Stimulated activated CD4-positive, alpha-beta T cell treated with anti-CD3 and anti-CD28 coated beads, Interleukin-1b, Interleukin-23, amount 100 ng/mL, for 48 hours (primary cell): ENCODE data around the gene EIF4ENIF1.
A peak's percentile ranks its signal among the peaks of the same experiment; 100 is the strongest.
"Not testable (repeated sequence)": the region's sequence is repeated elsewhere in the genome, so short reads cannot be mapped to it uniquely, and the experiment has no call there.

Source experiments
- DNase-seq: peaks from one replicate; pipeline ENCODE4 v3.0.0-alpha.2; 2020

EIF4ENIF1 gene

GRCh38 chr22:31493355-31493754 lies 3.7 kb upstream of the EIF4ENIF1 start:
- DNase-seq, result not testable (repeated sequence)

GRCh38 chr22:31492151-31492550 lies 2.5 kb upstream of the EIF4ENIF1 start:
- DNase-seq, result no peak

GRCh38 chr22:31491218-31491962 lies 1.7 kb upstream of the EIF4ENIF1 start:
- no peak for DNase-seq

- peak; percentile 55 for DNase-seq
Measured at GRCh38 chr22:31490496-31490925, 869 bp upstream of the EIF4ENIF1 start.

- peak; percentile 12 for DNase-seq
Measured at GRCh38 chr22:31488988-31489617, 539 bp downstream of the EIF4ENIF1 start.

GRCh38 chr22:31488346-31488883 lies 1.2 kb downstream of the EIF4ENIF1 start:
- no peak for DNase-seq

- DNase-seq, result no peak
Measured at GRCh38 chr22:31486951-31487350, 2.7 kb downstream of the EIF4ENIF1 start.

GRCh38 chr22:31486369-31486768 lies 3.3 kb downstream of the EIF4ENIF1 start:
- DNase-seq, result not testable (repeated sequence)

- not testable (repeated sequence) for DNase-seq
Measured at GRCh38 chr22:31482470-31482869, 7.2 kb downstream of the EIF4ENIF1 start.

GRCh38 chr22:31481129-31481528 lies 8.5 kb downstream of the EIF4ENIF1 start:
- DNase-seq, result no peak

- no peak for DNase-seq
Measured at GRCh38 chr22:31477329-31477728, 12.3 kb downstream of the EIF4ENIF1 start.

GRCh38 chr22:31475800-31476199 lies 13.8 kb downstream of the EIF4ENIF1 start:
- DNase-seq, result no peak

- no peak for DNase-seq
Measured at GRCh38 chr22:31474743-31475142, 14.9 kb downstream of the EIF4ENIF1 start.

- DNase-seq, result no peak
Measured at GRCh38 chr22:31465307-31465706, 24.3 kb downstream of the EIF4ENIF1 start.

GRCh38 chr22:31461699-31462098 lies 27.9 kb downstream of the EIF4ENIF1 start:
- DNase-seq, result no peak

GRCh38 chr22:31451709-31452571 lies 37.7 kb downstream of the EIF4ENIF1 start:
- no peak for DNase-seq

- no peak for DNase-seq
Measured at GRCh38 chr22:31449506-31449905, 40.1 kb downstream of the EIF4ENIF1 start.

- no peak for DNase-seq
Measured at GRCh38 chr22:31448382-31448781, 41.3 kb downstream of the EIF4ENIF1 start.

GRCh38 chr22:31447337-31447736 lies 42.3 kb downstream of the EIF4ENIF1 start:
- DNase-seq, result no peak

- DNase-seq, result no peak
Measured at GRCh38 chr22:31446767-31447166, 42.9 kb downstream of the EIF4ENIF1 start.

GRCh38 chr22:31446208-31446607 lies 43.4 kb downstream of the EIF4ENIF1 start:
- DNase-seq, result no peak

- DNase-seq, result no peak
Measured at GRCh38 chr22:31445642-31446041, 44.0 kb downstream of the EIF4ENIF1 start.

- DNase-seq, result no peak
Measured at GRCh38 chr22:31443516-31443915, 46.1 kb downstream of the EIF4ENIF1 start.
